OCI-LY1 (cell line): Measurements from ENCODE around the gene HCFC1.

ENCODE experiments used
- H2AFZ ChIP-seq: fragments of 200-600 bp; sonication (generic), shearing (Covaris generic); 2 replicates; pipeline ENCODE4 v1.6.0; 2014; ENCODE audit warnings: antibody characterized with exemption, mild to moderate bottlenecking, low read length
- H3F3A ChIP-seq: fragments of 200-600 bp; sonication (generic), shearing (Covaris generic); 2 replicates; pipeline ENCODE4 v1.6.0; 2014; ENCODE audit warnings: mild to moderate bottlenecking, antibody characterized with exemption, low read length, moderate library complexity; ENCODE audit not compliant: insufficient read depth
- H3K27ac ChIP-seq: fragments of 200-600 bp; sonication (generic); 2 replicates; pipeline ENCODE4 v1.5.1; 2014; ENCODE audit warnings: low read length, mixed run types, mild to moderate bottlenecking, low read depth; ENCODE audit not compliant: poor library complexity, severe bottlenecking
- H3K27me3 ChIP-seq: fragments of 200-600 bp; sonication (generic); 2 replicates; pipeline ENCODE4 v1.6.0; 2014; ENCODE audit warnings: antibody characterized with exemption, mild to moderate bottlenecking, low read length, moderate library complexity; ENCODE audit not compliant: insufficient read depth
- H3K36me3 ChIP-seq: fragments of 200-600 bp; sonication (generic); 2 replicates; pipeline ENCODE4 v1.6.1; 2014; ENCODE audit warnings: mild to moderate bottlenecking, antibody characterized with exemption, low read length, moderate library complexity, mixed read lengths; ENCODE audit not compliant: insufficient read depth
- H3K4me1 ChIP-seq: fragments of 200-600 bp; sonication (generic); 2 replicates; pipeline ENCODE4 v1.5.1; 2014; ENCODE audit warnings: mild to moderate bottlenecking, low read length, moderate library complexity; ENCODE audit not compliant: insufficient read depth, severe bottlenecking
- H3K4me2 ChIP-seq: fragments of 200-600 bp; sonication (generic), shearing (Covaris generic); 2 replicates; pipeline ENCODE4 v1.6.1; 2014; ENCODE audit warnings: low read length
- H3K4me3 ChIP-seq: fragments of 200-600 bp; sonication (generic); 2 replicates; pipeline ENCODE4 v1.5.1; 2014; ENCODE audit warnings: low read length, low read depth, mild to moderate bottlenecking, mixed read lengths; ENCODE audit not compliant: poor library complexity, severe bottlenecking
- H3K79me2 ChIP-seq: fragments of 200-600 bp; shearing (Covaris generic); 2 replicates; pipeline ENCODE4 v1.6.1; 2016; ENCODE audit warnings: mixed run types, low read length, mixed read lengths; ENCODE audit not compliant: insufficient read depth
- H3K9ac ChIP-seq: fragments of 200-600 bp; sonication (generic), shearing (Covaris generic); 2 replicates; pipeline ENCODE4 v1.6.1; 2014; ENCODE audit warnings: mild to moderate bottlenecking, low read length, mixed read lengths
- H3K9me2 ChIP-seq: fragments of 200-600 bp; sonication (generic), shearing (Covaris generic); 2 replicates; pipeline ENCODE4 v1.6.1; 2014; ENCODE audit warnings: low read depth, mild to moderate bottlenecking, low read length, mixed read lengths
- H3K9me3 ChIP-seq: fragments of 200-600 bp; shearing (Covaris generic); 2 replicates; pipeline ENCODE4 v1.6.1; 2014; ENCODE audit warnings: low read length, mixed read lengths
- H4K20me1 ChIP-seq: fragments of 200-600 bp; sonication (generic), shearing (Covaris generic); 2 replicates; pipeline ENCODE4 v1.6.0; 2016; ENCODE audit warnings: mild to moderate bottlenecking, low read length; ENCODE audit not compliant: insufficient read depth
- CTCF ChIP-seq: fragments of 200-600 bp; sonication (generic), shearing (Covaris generic); IDR thresholded peaks from 2 replicates; pipeline ENCODE4 v1.5.1; 2017; ENCODE audit warnings: mild to moderate bottlenecking, antibody characterized with exemption, low read length, moderate library complexity, mixed read lengths
- EZH2 ChIP-seq: fragments of 200-600 bp; sonication (generic), shearing (Covaris generic); IDR thresholded peaks from 2 replicates; pipeline ENCODE4 v1.8.0; 2017; ENCODE audit warnings: borderline replicate concordance, mixed run types, mild to moderate bottlenecking, antibody characterized with exemption, low read length, moderate library complexity, mixed read lengths

Gene HCFC1

GRCh38 chrX:153897899-153898298 lies 73.7 kb downstream of the HCFC1 start:
- H3K4me1 ChIP-seq, result peaks cover 25% of the 10 kb centered on the region

More at GRCh38 chrX:153897899-153898298, 73.7 kb downstream of the HCFC1 start:
- no peaks in the 10 kb centered on the region for H4K20me1 ChIP-seq
- H3K4me2 ChIP-seq, result no peak overlapping the region
- H3K9ac ChIP-seq, result no peak overlapping the region
- TF ChIP-seq CTCF (no peak), EZH2 (no peak)
- no peaks in the 10 kb centered on the region for H3F3A ChIP-seq
- H3K36me3 ChIP-seq, result no peaks in the 10 kb centered on the region
- no peaks in the 10 kb centered on the region for H3K9me2 ChIP-seq
- no peaks in the 10 kb centered on the region for H3K9me3 ChIP-seq
- no peaks in the 10 kb centered on the region for H3K79me2 ChIP-seq
- no peak overlapping the region for H2AFZ ChIP-seq
- no peak overlapping the region for H3K27ac ChIP-seq
- no peak overlapping the region for H3K4me3 ChIP-seq
- H3K27me3 ChIP-seq, result no peaks in the 10 kb centered on the region
